SIG-M5 treated with dmso at 0.1 percent for 504 hours (cell line): ENCODE results near the gene TRIM21.
"Not testable (repeated sequence)": the region's sequence is repeated elsewhere in the genome, so short reads cannot be mapped to it uniquely, and the experiment has no call there.

Experiments
- DNase-seq: peaks from one replicate; lab custom pipeline; 2025; ENCODE audit not compliant: unreplicated experiment; lab: John Stamatoyannopoulos, UW

The TRIM21 gene

DNA sequence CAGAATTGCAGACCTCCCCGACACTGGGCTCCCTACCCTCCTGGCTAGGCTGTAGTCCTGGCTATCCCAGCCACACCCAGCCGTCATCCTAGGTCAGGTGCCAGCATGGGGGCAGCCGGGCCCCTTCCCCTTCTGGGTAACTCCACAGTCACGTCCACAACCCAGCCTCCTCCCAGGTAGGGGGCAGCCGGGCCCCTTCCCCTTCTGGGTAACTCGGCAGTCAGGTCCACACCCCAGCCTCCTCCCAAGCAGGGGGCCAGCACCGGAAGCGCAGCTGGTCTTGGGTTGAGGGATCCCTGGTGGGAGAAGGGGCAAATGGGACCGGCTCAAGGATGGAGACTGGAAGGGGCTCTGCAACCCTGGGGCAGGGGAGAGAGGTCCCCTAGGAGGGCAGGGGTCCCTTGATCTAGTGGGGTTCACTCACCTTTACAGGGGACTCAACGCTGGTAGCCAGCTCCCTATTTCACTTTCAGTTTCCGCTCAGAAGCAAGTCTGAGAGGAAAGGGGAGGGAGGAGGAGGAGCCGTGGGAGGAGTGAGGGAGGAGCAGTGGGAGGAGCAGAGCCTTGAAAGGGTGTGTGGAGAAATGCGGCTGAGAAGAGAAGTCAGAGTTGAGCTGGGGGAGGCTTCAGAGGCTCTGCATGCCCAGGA is at the start of gene TRIM21:
TRIM21 (minus strand) TSS at position 494 of the 649 bp plus-strand sequence. CDS start 3,293 bp downstream, outside the sequence.
- DNase-seq: peak; percentile 91

GRCh38 chr11:4441515-4441914 is 48.0 kb upstream of the TRIM21 start:
- DNase-seq: peak; percentile 89

DNA sequence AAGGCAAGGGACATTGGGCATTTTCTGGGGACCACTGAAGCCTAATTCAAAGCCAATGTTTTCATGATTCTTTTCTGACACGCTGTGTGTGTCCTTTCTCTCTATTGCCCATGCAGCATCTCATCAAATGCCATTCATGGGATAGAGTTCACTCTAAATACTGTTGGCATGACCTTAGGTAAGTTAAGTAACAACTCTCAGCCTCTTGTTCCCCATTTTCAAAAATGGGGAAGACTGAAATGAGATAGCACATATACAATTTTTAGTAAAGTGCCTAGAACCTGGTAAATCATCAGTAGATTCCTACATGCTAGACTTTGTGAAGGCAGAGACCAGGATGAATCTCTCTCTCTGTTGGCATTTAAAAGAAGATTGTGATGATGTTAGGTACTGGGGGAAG is 42.9 kb upstream of the TRIM21 start:
- peak; percentile 9 for DNase-seq

GRCh38 chr11:4433856-4434255 is 40.4 kb upstream of the TRIM21 start:
- peak; percentile 68 for DNase-seq

- DNase-seq: no peak
Observed at GRCh38 chr11:4430051-4430450, 36.5 kb upstream of the TRIM21 start.

DNA sequence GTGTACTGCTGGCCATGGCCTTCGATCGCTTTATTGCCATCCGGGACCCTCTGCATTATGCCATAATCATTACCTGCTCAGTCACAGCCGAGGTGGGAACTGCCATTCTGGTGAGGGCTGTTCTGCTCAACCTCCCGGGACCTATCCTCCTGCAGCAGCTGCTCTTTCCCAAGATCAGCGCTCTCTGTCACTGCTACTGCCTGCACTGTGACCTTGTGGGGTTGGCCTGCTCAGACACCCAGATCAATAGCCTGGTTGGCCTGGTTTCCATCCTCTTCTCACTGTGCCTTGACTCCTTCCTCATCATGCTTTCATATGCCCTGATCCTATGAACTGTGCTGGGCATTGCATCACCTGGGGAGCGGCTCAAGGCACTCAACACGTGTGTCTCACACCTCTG is 24.9 kb upstream of the TRIM21 start:
- no peak for DNase-seq

DNA sequence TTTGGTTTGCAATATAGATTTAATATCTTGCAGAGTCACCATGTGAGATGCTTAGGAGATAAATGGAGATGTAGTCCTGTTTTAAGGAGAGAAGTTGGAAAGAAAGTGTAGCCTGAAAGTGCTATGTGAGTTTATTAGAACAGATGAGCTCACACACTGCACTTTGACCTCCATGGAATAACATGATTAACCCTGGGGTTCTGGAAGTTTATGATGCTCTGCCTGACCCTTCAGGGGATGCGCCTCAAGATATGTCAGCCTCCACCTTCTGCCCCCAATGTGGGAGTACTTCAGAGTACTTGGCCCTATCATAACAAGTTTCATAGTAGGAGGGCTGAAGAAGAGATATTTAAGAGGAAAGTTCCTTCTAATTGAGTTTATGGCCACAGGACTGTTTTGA is 23.3 kb upstream of the TRIM21 start:
- DNase-seq: no peak

DNA sequence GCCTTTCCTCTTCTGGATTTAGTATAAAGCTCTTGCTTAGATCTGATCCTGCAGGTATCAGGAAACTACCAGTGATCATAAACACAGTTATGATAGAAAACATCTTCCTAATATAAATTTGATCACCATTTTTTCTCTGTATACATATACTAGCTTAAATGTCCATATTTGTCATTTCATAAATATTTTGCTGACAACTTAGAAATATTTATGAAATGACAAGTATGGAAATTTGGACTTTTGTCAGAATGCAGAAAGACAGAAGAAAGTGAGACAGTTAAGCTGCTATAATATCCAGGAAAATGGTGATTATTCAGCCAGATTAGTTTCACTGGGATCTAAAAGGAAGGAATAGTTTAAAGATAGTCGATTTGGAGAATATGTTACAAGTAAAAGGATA is 22.8 kb upstream of the TRIM21 start:
- DNase-seq: no peak

GRCh38 chr11:4406206-4406605 is 12.7 kb upstream of the TRIM21 start:
- not testable (repeated sequence) for DNase-seq

DNA sequence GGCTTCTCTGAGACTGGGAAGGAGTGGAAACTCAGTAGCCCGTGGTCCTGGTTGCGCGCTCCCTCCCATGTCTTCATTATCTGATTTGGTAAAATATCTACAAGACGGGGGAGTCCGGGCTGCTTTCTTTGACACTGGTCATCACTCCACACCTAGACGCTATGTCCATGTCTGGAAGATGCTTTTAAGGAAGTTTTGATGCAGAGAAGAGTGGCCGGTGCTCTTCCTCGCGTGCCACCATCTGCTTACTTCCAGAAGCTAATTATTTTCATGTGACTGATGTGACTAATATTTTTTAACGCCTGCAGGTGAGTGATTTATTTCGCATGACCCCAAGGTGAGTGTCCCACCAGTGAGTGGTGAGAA is 339 bp upstream of the TRIM21 start:
- DNase-seq: peak; percentile 47

GRCh38 chr11:4388221-4388620 is 5.3 kb downstream of the TRIM21 start:
- DNase-seq: no peak

DNA sequence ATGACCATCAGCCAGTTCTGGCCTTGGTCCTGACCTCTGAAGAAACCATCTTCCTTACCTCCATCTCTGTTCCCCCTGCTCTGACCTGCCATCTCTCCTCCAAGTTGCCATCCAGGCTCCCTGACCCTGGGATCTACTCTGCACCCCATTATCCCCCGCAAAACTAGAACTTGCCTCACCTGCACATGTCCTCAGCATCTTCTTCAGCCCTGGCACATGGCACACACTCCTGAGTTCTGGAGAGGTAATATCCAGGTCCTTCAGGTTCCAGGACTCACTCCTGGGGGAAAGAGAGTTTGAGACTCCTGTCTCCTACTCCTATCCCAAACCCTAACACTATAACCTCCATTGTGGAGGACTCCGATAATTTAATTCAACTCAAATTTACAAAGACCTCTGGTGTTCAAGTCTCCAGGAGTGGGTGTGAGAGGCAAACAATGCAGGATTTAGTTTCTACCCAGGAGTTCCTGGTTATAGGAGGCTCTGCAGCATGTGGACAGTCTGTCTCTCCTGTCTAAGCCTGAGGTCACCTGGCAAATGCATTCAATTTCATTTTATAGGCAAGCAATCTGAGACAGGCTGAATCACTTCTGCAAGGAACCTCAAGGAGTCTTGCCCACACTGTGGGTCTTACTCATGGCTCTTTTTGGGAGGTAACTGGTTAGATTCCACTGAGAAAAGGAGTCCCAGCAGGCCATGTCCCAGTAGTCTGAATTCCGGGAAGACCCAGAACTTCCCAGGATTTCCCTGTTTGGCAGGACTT is 7.3 kb downstream of the TRIM21 start:
- no peak for DNase-seq

- DNase-seq: no peak
Observed at GRCh38 chr11:4381901-4382300, 11.6 kb downstream of the TRIM21 start.

- DNase-seq: no peak
Observed at GRCh38 chr11:4375431-4376140, 17.9 kb downstream of the TRIM21 start.

- DNase-seq: no peak
Observed at GRCh38 chr11:4370166-4370565, 23.3 kb downstream of the TRIM21 start.

DNA sequence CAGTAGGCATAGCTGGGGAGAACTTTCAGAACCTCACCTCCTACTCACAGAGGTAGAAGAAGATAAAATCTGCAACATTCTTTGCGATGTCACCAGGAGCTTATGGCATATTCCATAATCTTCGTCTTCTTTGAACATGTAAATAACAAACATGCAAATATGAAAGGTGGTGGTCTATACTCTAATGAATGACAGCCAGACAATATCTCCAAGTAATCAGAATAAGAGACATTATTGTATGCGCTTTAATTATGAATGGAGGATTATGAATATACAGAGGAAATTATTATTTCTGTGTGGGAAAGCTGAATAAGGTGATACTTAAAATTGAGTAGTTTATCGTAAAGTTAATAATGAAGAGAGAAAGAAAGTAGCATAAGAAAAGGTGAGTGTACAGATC is 25.2 kb downstream of the TRIM21 start, which contains the start of gene OR52B4:
OR52B4 (minus strand) TSS at position 101 of the 400 bp plus-strand sequence; CDS start at position 10, 91 bp downstream.
- DNase-seq: no peak

GRCh38 chr11:4348142-4348541 is 45.4 kb downstream of the TRIM21 start:
- not testable (repeated sequence) for DNase-seq

DNA sequence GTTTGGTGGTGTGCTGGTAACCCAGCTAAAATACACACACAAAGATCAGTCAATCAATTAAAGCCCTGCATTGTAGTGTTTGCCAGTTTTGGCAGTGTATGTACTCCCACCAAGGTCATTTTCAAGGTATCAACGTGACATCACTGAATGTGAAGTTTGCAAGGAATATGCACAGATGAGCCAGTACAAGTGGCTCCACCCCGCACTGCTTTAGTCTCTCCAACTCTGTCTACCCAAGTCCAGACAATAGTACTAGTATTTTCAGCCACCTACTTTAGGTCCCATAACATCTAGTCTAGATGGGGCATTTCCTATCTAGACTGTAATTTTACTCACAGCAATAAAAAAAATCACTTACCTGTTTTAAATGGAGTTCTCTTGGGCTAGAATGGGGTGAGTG is 48.1 kb downstream of the TRIM21 start:
- not testable (repeated sequence) for DNase-seq
